Keratinocyte (primary cell): ENCODE data around the gene FGFBP1. TPM values are rescaled to one million over a fixed set of nuclear protein-coding genes. Genes with fewer than 3 reads are reported as not detected.

Experiments used
- DNase-seq: peaks from one replicate; pipeline ENCODE4 v3.0.0-alpha.2; 2011; ENCODE audit warnings: low read depth, missing footprints, low spot score
- FAIRE-seq: peaks from 2 replicates; lab custom pipeline; 2011; peaks lifted over from hg19 to GRCh38; lab: Jason Lieb, UNC
- H2AFZ ChIP-seq: 2 replicates; pipeline ENCODE4 v1.6.0; 2012; ENCODE audit warnings: low read length, control low read depth, inconsistent platforms; ENCODE audit not compliant: control insufficient read depth
- H3K27ac ChIP-seq: 2 replicates; pipeline ENCODE4 v1.5.1; 2011; ENCODE audit warnings: low read length; ENCODE audit not compliant: control insufficient read depth, insufficient read depth
- H3K27me3 ChIP-seq: 3 replicates; pipeline ENCODE4 v1.6.0; 2011; ENCODE audit warnings: low read length; ENCODE audit not compliant: control insufficient read depth, insufficient read depth; ENCODE audit errors: extremely low read depth
- H3K36me3 ChIP-seq, 2 experiments: 2 replicates in 1 of 2; 3 replicates in 1 of 2; pipeline ENCODE4 v1.5.1; 2011; ENCODE audit warnings: low read length in 2 of 2, mild to moderate bottlenecking in 1 of 2; ENCODE audit not compliant: control insufficient read depth in 2 of 2, insufficient read depth in 2 of 2; ENCODE audit errors: extremely low read depth in 1 of 2
- H3K4me1 ChIP-seq: 3 replicates; pipeline ENCODE4 v1.5.1; 2011; ENCODE audit warnings: low read length; ENCODE audit not compliant: control insufficient read depth, insufficient read depth; ENCODE audit errors: extremely low read depth
- H3K4me2 ChIP-seq: 3 replicates; pipeline ENCODE4 v1.6.0; 2011; ENCODE audit warnings: low read depth, low read length; ENCODE audit not compliant: control insufficient read depth, insufficient read depth; ENCODE audit errors: extremely low read depth
- H3K4me3 ChIP-seq, 3 experiments: fragments of 200-600 bp in 1 of 3; sonication (generic) in 1 of 3; 2 replicates in 2 of 3; 3 replicates in 1 of 3; pipeline ENCODE4 v1.5.1; 2011 to 2016; ENCODE audit warnings: low read length in 3 of 3, mild to moderate bottlenecking in 3 of 3, control low read depth in 2 of 3, inconsistent platforms in 1 of 3, low read depth in 1 of 3, mixed read lengths in 1 of 3, mixed run types in 1 of 3, moderate library complexity in 1 of 3; ENCODE audit not compliant: control insufficient read depth in 2 of 3, insufficient read depth in 2 of 3; ENCODE audit errors: extremely low read depth in 1 of 3
- H3K79me2 ChIP-seq: 2 replicates; pipeline ENCODE4 v1.6.0; 2012; ENCODE audit warnings: low read length; ENCODE audit not compliant: control insufficient read depth, insufficient read depth
- H3K9ac ChIP-seq: 3 replicates; pipeline ENCODE4 v1.6.0; 2011; ENCODE audit warnings: low read length; ENCODE audit not compliant: control insufficient read depth, insufficient read depth; ENCODE audit errors: extremely low read depth
- H3K9me1 ChIP-seq: 3 replicates; pipeline ENCODE4 v1.6.0; 2011; ENCODE audit warnings: low read length; ENCODE audit not compliant: control insufficient read depth, insufficient read depth; ENCODE audit errors: extremely low read depth
- H3K9me3 ChIP-seq: 2 replicates; pipeline ENCODE4 v1.5.1; 2012; ENCODE audit warnings: low read depth, low read length; ENCODE audit not compliant: control insufficient read depth
- H4K20me1 ChIP-seq: 3 replicates; pipeline ENCODE4 v1.6.0; 2011; ENCODE audit warnings: low read length; ENCODE audit not compliant: control insufficient read depth, insufficient read depth; ENCODE audit errors: extremely low read depth
- CTCF ChIP-seq, 3 experiments: IDR thresholded peaks in 1 of 3; conservative IDR thresholded peaks in 1 of 3; optimal IDR thresholded peaks in 1 of 3; 2 replicates in 2 of 3; 3 replicates in 1 of 3; pipeline versions ENCODE3 to v1.5.1; 2011; ENCODE audit warnings: low read length in 3 of 3, mild to moderate bottlenecking in 3 of 3, moderate library complexity in 2 of 3, control low read depth in 1 of 3, inconsistent platforms in 1 of 3; ENCODE audit not compliant: insufficient read depth in 2 of 3; ENCODE audit errors: extremely low read depth in 1 of 3
- EZH2 ChIP-seq: IDR thresholded peaks from one replicate; pipeline ENCODE4 v1.6.1; 2012; ENCODE audit warnings: inconsistent platforms, mild to moderate bottlenecking, low read length, moderate library complexity
- dilution Hi-C: fragments of 300-500 bp; cut with MboI; formaldehyde crosslinking; loops from one replicate; pipeline ENCODE4 v1.7.0; 2020; ENCODE audit warnings: low sequenced_read_pairs; ENCODE audit not compliant: extremely low pct_ligation_motif_present
- polyA plus RNA-seq, 5 experiments: library from polyadenylated mRNA; depleted of rRNA in 3 of 5; stranded (reverse) in 3 of 5; stranded (forward) in 1 of 5; unstranded in 1 of 5; fragments of >200 nt; gene quantifications; 1 replicate in 1 of 5; 2 replicates in 3 of 5; 3 replicates in 1 of 5; pipeline versions ENCODE4 v1.2.1 to v1.2.3, GENCODE V29; 2011 to 2012; ENCODE audit warnings: missing spikeins in 2 of 5, low read depth in 1 of 5, low replicate concordance in 1 of 5

FGFBP1 gene
- polyA plus RNA-seq, 1 donor (not counting 4 experiments of a cell fraction or from before 2014, with no cell fraction given) = 2,189 TPM

- Histone ChIP-seq H3K27me3 (no peaks in the 10 kb centered on the region), H3K4me3 (no peak overlapping the region), H4K20me1 (no peaks in the 10 kb centered on the region), H3K27ac (no peak overlapping the region), H2AFZ (no peak overlapping the region), H3K9me1 (no peaks in the 10 kb centered on the region), H3K36me3 (no peaks in the 10 kb centered on the region), H3K79me2 (no peaks in the 10 kb centered on the region), H3K9ac (no peak overlapping the region), H3K9me3 (no peaks in the 10 kb centered on the region), H3K4me2 (no peak overlapping the region), H3K4me1 (no peaks in the 10 kb centered on the region)
- TF ChIP-seq CTCF (optimal IDR thresholded peaks at IDR 0.05 in 1 of 3, IDR thresholded peaks at IDR 0.05 in 1 of 3, conservative IDR thresholded peaks at IDR 0.05 in 1 of 3; ENCODE audit: extremely low read depth in 1 of 3, insufficient read depth in 2 of 3, low read length in 3 of 3) (no peak), EZH2 (no peak)
- DNase-seq (no peak), FAIRE-seq (peak; percentile 51)
- dilution Hi-C loops = no loop called here
Measured at GRCh38 chr4:15948826-15949225, 10.3 kb upstream of the FGFBP1 start.

GRCh38 chr4:15947684-15948083 is 9.1 kb upstream of the FGFBP1 start:
- TF ChIP-seq EZH2 (no peak), CTCF (optimal IDR thresholded peaks at IDR 0.05 in 1 of 3, IDR thresholded peaks at IDR 0.05 in 1 of 3, conservative IDR thresholded peaks at IDR 0.05 in 1 of 3; ENCODE audit: extremely low read depth in 1 of 3, insufficient read depth in 2 of 3, low read length in 3 of 3) (no peak)
- H3K4me1 ChIP-seq = no peaks in the 10 kb centered on the region
- dilution Hi-C loops = no loop called here
- no peak overlapping the region for H3K4me2 ChIP-seq
- FAIRE-seq (no peak), DNase-seq (no peak)
- H4K20me1 ChIP-seq = no peaks in the 10 kb centered on the region
- H3K9me3 ChIP-seq = no peaks in the 10 kb centered on the region
- H3K27me3 ChIP-seq = no peaks in the 10 kb centered on the region
- no peak overlapping the region for H3K9ac ChIP-seq
- no peaks in the 10 kb centered on the region for H3K79me2 ChIP-seq
- H2AFZ ChIP-seq = no peak overlapping the region
- no peak overlapping the region for H3K4me3 ChIP-seq
- no peak overlapping the region for H3K27ac ChIP-seq
- H3K9me1 ChIP-seq = no peaks in the 10 kb centered on the region
- H3K36me3 ChIP-seq = no peaks in the 10 kb centered on the region
